ENCODE data around the gene TINAGL1.

- TF ChIP-seq, protein P1, sequence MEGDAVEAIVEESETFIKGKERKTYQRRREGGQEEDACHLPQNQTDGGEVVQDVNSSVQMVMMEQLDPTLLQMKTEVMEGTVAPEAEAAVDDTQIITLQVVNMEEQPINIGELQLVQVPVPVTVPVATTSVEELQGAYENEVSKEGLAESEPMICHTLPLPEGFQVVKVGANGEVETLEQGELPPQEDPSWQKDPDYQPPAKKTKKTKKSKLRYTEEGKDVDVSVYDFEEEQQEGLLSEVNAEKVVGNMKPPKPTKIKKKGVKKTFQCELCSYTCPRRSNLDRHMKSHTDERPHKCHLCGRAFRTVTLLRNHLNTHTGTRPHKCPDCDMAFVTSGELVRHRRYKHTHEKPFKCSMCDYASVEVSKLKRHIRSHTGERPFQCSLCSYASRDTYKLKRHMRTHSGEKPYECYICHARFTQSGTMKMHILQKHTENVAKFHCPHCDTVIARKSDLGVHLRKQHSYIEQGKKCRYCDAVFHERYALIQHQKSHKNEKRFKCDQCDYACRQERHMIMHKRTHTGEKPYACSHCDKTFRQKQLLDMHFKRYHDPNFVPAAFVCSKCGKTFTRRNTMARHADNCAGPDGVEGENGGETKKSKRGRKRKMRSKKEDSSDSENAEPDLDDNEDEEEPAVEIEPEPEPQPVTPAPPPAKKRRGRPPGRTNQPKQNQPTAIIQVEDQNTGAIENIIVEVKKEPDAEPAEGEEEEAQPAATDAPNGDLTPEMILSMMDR (IDR thresholded peaks at IDR 0.05; ENCODE audit: insufficient read depth, low read length, poor library complexity, severe bottlenecking): no peak
- no peak for TF ChIP-seq EZH2phosphoT487 (conservative IDR thresholded peaks at IDR 0.05; ENCODE audit: low read length)
Observed at GRCh38 chr1:31572323-31573104, 3.8 kb upstream of the TINAGL1 start.
